DND-41 (cell line): ENCODE results near the gene KRTAP23-1.

Source experiments
- ATAC-seq: fragments of 200-7000 bp; cut with Tn5 transposase; 3 replicates; pipeline ENCODE4 v1.9.1; 2021; ENCODE audit warnings: low read depth; ENCODE audit not compliant: insufficient read depth
- DNase-seq: peaks from one replicate; pipeline ENCODE4 v3.0.0-alpha.2; 2020
- H2AFZ ChIP-seq: 2 replicates; pipeline ENCODE4 v1.6.0; 2012; ENCODE audit warnings: low read depth, low read length
- H3K27ac ChIP-seq: 2 replicates; pipeline ENCODE4 v1.5.1; 2012; ENCODE audit warnings: low read length, inconsistent platforms
- H3K27me3 ChIP-seq: fragments of 200-600 bp; sonication (generic); 2 replicates; pipeline ENCODE4 v1.6.0; 2012; ENCODE audit warnings: low read length, mild to moderate bottlenecking, inconsistent platforms; ENCODE audit not compliant: insufficient read depth, poor library complexity
- H3K36me3 ChIP-seq: 2 replicates; pipeline ENCODE4 v1.5.1; 2012; ENCODE audit warnings: low read length, inconsistent platforms; ENCODE audit not compliant: insufficient read depth
- H3K4me1 ChIP-seq: 2 replicates; pipeline ENCODE4 v1.5.1; 2012; ENCODE audit warnings: mild to moderate bottlenecking, low read length; ENCODE audit not compliant: insufficient read depth
- H3K4me2 ChIP-seq: 2 replicates; pipeline ENCODE4 v1.6.0; 2012; ENCODE audit warnings: mild to moderate bottlenecking, moderate library complexity, low read length, inconsistent platforms; ENCODE audit not compliant: insufficient read depth
- H3K4me3 ChIP-seq, 2 experiments: fragments of 200-600 bp in 1 of 2; shearing (Covaris generic) in 1 of 2; 2 replicates each; pipeline ENCODE4 v1.5.1; 2012 to 2016; ENCODE audit warnings: inconsistent platforms in 2 of 2, low read length in 2 of 2, mild to moderate bottlenecking in 2 of 2, low read depth in 1 of 2, moderate library complexity in 1 of 2
- H3K79me2 ChIP-seq: 2 replicates; pipeline ENCODE4 v1.6.0; 2012; ENCODE audit warnings: low read length, inconsistent platforms; ENCODE audit not compliant: insufficient read depth
- H3K9ac ChIP-seq: 2 replicates; pipeline ENCODE4 v1.6.0; 2012; ENCODE audit warnings: low read depth, mild to moderate bottlenecking, inconsistent platforms, low read length, moderate library complexity
- H3K9me3 ChIP-seq: 2 replicates; pipeline ENCODE4 v1.5.1; 2012; ENCODE audit warnings: low read length, moderate library complexity, mild to moderate bottlenecking, inconsistent platforms; ENCODE audit not compliant: insufficient read depth, severe bottlenecking
- H4K20me1 ChIP-seq: 2 replicates; pipeline ENCODE4 v1.6.0; 2012; ENCODE audit warnings: low read length; ENCODE audit not compliant: insufficient read depth
- CTCF ChIP-seq: IDR thresholded peaks from 2 replicates; pipeline ENCODE4 v1.5.1; 2012; ENCODE audit warnings: borderline replicate concordance, low read length, moderate library complexity, mild to moderate bottlenecking; ENCODE audit not compliant: poor library complexity, severe bottlenecking; ENCODE audit errors: extremely low read depth
- EZH2 ChIP-seq: IDR thresholded peaks from 3 replicates; pipeline ENCODE4 v1.6.1; 2012; ENCODE audit warnings: borderline replicate concordance, low read depth, mild to moderate bottlenecking, moderate library complexity, low read length, inconsistent platforms; ENCODE audit not compliant: severe bottlenecking

The KRTAP23-1 gene

GRCh38 chr21:30354308-30355005 lies 6.1 kb upstream of the KRTAP23-1 start:
- no peak for DNase-seq
- H2AFZ ChIP-seq, result no peak overlapping the region

GRCh38 chr21:30351534-30351933 lies 3.1 kb upstream of the KRTAP23-1 start:
- Histone ChIP-seq H3K9ac (no peak overlapping the region), H3K36me3 (no peaks in the 10 kb centered on the region), H3K27ac (no peak overlapping the region), H3K4me3 (no peak overlapping the region), H4K20me1 (no peaks in the 10 kb centered on the region), H3K4me1 (no peaks in the 10 kb centered on the region), H3K27me3 (no peaks in the 10 kb centered on the region), H3K9me3 (no peaks in the 10 kb centered on the region), H2AFZ (no peak overlapping the region), H3K4me2 (no peak overlapping the region), H3K79me2 (no peaks in the 10 kb centered on the region)
- ATAC-seq (no peak), DNase-seq (no peak)
- TF ChIP-seq EZH2, result no peak
- TF ChIP-seq CTCF, result no peak

More at GRCh38 chr21:30354308-30355005, 6.1 kb upstream of the KRTAP23-1 start:
- Histone ChIP-seq H4K20me1 (no peaks in the 10 kb centered on the region), H3K9me3 (no peaks in the 10 kb centered on the region), H3K79me2 (no peaks in the 10 kb centered on the region), H3K9ac (no peak overlapping the region), H3K4me2 (no peak overlapping the region), H3K36me3 (no peaks in the 10 kb centered on the region), H3K27ac (no peak overlapping the region), H3K4me1 (no peaks in the 10 kb centered on the region), H3K4me3 (no peak overlapping the region), H3K27me3 (no peaks in the 10 kb centered on the region)
- ATAC-seq, result no peak
- TF ChIP-seq CTCF (no peak), EZH2 (no peak)

- Histone ChIP-seq H3K27me3 (no peaks in the 10 kb centered on the region), H3K79me2 (no peaks in the 10 kb centered on the region), H3K9me3 (no peaks in the 10 kb centered on the region), H3K36me3 (no peaks in the 10 kb centered on the region), H2AFZ (no peak overlapping the region), H3K4me1 (no peaks in the 10 kb centered on the region), H3K27ac (no peak overlapping the region), H4K20me1 (no peaks in the 10 kb centered on the region), H3K9ac (no peak overlapping the region), H3K4me3 (no peak overlapping the region), H3K4me2 (no peak overlapping the region)
- TF ChIP-seq EZH2 (no peak), CTCF (no peak)
- DNase-seq (no peak), ATAC-seq (no peak)
Measured at GRCh38 chr21:30349572-30349971, 1.2 kb upstream of the KRTAP23-1 start.
